Measurements from ENCODE around the gene PRAMEF15. TPM values are rescaled to one million over a fixed set of nuclear protein-coding genes. Genes with fewer than 3 reads are reported as not detected.
"Not testable (repeated sequence)": the region's sequence is repeated elsewhere in the genome, so short reads cannot be mapped to it uniquely, and the experiment has no call there.

PRAMEF15 gene
- total RNA-seq, 3 donors from 2014 or later: not detected

DNA sequence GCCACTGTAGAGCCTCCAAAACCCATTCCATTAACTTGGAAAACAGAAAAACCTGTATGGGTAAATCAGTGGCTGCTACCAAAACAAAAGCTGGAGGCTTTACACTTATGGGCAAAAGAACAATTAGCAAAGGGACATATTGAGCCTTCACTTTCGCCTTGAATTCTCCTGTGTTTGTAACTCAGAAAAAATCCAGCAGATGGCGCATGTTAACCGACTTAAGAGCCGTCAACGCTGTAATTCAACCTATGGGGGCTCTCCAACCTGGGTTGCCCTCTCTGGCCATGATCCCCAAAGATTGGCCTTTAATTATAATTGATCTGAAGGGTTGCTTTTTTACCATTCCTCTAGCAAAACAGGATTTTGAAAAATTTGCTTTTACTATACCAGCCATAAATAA lies 41.4 kb downstream of the PRAMEF15 start:
- H3K4me1 ChIP-seq; H3K27ac ChIP-seq; intact Hi-C loops (cut with DNase I; ENCODE audit: low total_unique reads); H3K4me3 ChIP-seq; DNase-seq (ENCODE audit: low spot score in 2 of 2); H3K36me3 ChIP-seq; H3K9me3 ChIP-seq; H3K27me3 ChIP-seq: not testable (repeated sequence)
- TF ChIP-seq, protein P1, sequence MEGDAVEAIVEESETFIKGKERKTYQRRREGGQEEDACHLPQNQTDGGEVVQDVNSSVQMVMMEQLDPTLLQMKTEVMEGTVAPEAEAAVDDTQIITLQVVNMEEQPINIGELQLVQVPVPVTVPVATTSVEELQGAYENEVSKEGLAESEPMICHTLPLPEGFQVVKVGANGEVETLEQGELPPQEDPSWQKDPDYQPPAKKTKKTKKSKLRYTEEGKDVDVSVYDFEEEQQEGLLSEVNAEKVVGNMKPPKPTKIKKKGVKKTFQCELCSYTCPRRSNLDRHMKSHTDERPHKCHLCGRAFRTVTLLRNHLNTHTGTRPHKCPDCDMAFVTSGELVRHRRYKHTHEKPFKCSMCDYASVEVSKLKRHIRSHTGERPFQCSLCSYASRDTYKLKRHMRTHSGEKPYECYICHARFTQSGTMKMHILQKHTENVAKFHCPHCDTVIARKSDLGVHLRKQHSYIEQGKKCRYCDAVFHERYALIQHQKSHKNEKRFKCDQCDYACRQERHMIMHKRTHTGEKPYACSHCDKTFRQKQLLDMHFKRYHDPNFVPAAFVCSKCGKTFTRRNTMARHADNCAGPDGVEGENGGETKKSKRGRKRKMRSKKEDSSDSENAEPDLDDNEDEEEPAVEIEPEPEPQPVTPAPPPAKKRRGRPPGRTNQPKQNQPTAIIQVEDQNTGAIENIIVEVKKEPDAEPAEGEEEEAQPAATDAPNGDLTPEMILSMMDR (IDR thresholded peaks at IDR 0.05): peak; percentile 11 to 55 (median 25)

DNA sequence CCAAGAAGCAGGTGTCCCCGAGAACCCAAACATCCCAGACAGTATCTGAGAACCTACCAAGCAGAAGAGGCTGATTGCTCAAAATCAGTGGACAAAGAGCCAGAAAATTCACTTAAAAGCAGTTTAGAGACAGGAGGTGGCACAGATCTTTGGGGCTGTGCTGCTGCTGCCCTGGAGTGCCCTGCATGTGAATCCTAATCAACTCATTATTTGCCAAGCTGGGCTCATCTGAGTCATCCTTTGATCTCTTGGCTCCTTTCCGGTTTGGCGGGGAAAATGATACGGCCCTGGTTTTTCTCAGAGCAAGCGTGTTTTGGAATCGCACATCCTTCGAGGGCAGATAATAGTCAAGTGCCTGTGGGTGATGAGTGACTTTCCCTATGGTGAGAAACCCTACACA lies 47.0 kb downstream of the PRAMEF15 start:
- DNase-seq (ENCODE audit: low spot score in 2 of 2); H3K9me3 ChIP-seq; H3K27ac ChIP-seq; H3K36me3 ChIP-seq; H3K27me3 ChIP-seq; H3K4me1 ChIP-seq; H3K4me3 ChIP-seq; intact Hi-C loops (cut with DNase I; ENCODE audit: low total_unique reads): not testable (repeated sequence)

DNA sequence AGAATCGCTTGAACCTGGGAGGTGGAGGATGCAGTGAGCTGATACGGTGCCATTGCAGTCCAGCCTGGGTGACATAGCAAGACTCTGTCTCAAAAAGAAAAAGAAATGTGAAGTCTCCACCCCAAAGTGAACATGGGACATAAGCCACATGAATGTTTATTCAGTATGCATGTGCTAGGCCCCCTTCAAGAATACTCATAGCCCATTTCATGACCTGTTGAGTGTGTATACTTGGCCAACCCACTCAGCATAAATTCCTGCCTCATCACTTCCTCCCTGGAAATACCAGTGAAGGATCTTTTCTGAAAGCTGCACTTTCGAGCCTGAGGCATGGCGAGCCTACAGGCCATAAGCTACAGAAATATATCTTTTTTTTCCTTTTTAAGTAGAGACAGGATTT lies 49.5 kb downstream of the PRAMEF15 start:
- H3K4me1 ChIP-seq; DNase-seq (ENCODE audit: low spot score in 2 of 2); H3K27me3 ChIP-seq; H3K36me3 ChIP-seq; H3K27ac ChIP-seq; H3K9me3 ChIP-seq; intact Hi-C loops (cut with DNase I; ENCODE audit: low total_unique reads); H3K4me3 ChIP-seq: not testable (repeated sequence)

DNA sequence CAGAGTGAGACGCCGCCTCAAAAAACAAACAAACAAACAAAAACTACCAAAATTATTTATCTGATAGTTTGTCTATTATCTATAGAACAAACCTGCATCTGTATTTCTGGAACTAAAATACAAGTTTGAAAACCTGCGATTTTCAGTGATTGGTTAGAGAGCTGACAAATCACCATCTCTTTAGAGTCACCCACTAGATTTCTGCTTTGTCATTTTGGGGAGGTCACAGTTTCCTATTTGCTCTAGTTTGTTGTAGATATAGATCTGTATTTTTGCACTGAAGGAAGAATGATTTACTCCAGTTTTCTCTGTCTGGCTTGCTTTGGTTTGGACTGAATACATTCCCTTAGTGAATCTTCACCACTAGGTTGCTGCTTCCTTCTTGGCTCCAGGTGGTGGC lies 51.2 kb downstream of the PRAMEF15 start:
- H3K27me3 ChIP-seq; H3K4me3 ChIP-seq; H3K4me1 ChIP-seq; intact Hi-C loops (cut with DNase I; ENCODE audit: low total_unique reads); DNase-seq (ENCODE audit: low spot score in 2 of 2); H3K36me3 ChIP-seq; H3K9me3 ChIP-seq; H3K27ac ChIP-seq: not testable (repeated sequence)

DNA sequence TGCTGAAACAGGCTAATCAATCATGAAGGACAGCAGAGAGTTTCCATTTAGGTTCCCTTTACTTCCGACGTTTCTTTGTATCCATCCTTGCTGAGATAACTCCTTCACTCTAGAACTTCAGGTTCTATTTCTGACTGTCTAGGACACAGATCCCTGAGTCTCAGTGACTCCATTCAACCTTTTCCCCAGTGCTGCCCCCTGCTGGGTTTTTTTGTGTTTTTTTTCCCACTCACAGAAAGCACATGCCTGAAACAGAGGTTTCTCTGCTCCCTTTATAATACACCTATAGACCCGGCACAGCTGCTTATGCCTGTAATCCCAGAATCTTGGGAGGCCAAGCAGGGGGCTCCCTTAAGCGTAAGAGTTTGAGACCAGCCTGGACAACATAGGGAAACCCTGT lies 53.2 kb downstream of the PRAMEF15 start:
- intact Hi-C loops (cut with DNase I; ENCODE audit: low total_unique reads); H3K36me3 ChIP-seq; H3K27ac ChIP-seq; H3K4me3 ChIP-seq; H3K9me3 ChIP-seq; H3K27me3 ChIP-seq; H3K4me1 ChIP-seq; DNase-seq (ENCODE audit: low spot score in 2 of 2): not testable (repeated sequence)

Other genes starting within 250 kb of the PRAMEF15 start
- gene PRAMEF25, start 244.8 kb upstream of the PRAMEF15 start, total RNA-seq: not detected
- not detected for gene HNRNPCL2, start 198.7 kb upstream of the PRAMEF15 start, total RNA-seq
- gene PRAMEF26, start 159.6 kb upstream of the PRAMEF15 start, total RNA-seq: not detected
- not detected for gene HNRNPCL4, start 149.9 kb upstream of the PRAMEF15 start, total RNA-seq
- not detected for gene PRAMEF9, start 143.7 kb upstream of the PRAMEF15 start, total RNA-seq
- gene PRAMEF13, start 114.2 kb upstream of the PRAMEF15 start, total RNA-seq: not detected
- gene PRAMEF18, start 89.4 kb upstream of the PRAMEF15 start, total RNA-seq: not detected
- gene PRAMEF5, start 61.4 kb upstream of the PRAMEF15 start, total RNA-seq: not detected
- gene PRAMEF8, start 30.4 kb upstream of the PRAMEF15 start, total RNA-seq: not detected
- gene PRAMEF33, start 12.0 kb upstream of the PRAMEF15 start, total RNA-seq: not detected
- gene PRAMEF14, start 31.6 kb downstream of the PRAMEF15 start, total RNA-seq: not detected
- not detected for gene PRAMEF19, start 56.4 kb downstream of the PRAMEF15 start, total RNA-seq
- gene PRAMEF17, start 74.1 kb downstream of the PRAMEF15 start, total RNA-seq: not detected
- not detected for gene PRAMEF20, start 94.9 kb downstream of the PRAMEF15 start, total RNA-seq
- under 1 TPM in 1 of 3 donors, not detected in 2; 0.15 TPM for gene LRRC38, start 198.4 kb downstream of the PRAMEF15 start, total RNA-seq

Measured in breast epithelium (tissue), 4 donors.